C4-2B (cell line): ENCODE results near the gene PCSK5.

Experiments
- ZFX ChIP-seq: fragments of 450-650 bp; IDR thresholded peaks from 2 replicates; pipeline ENCODE4 v1.6.1; 2017
- TF ChIP-seq, protein P1 (sequence below): fragments of 450-650 bp; conservative IDR thresholded peaks from 2 replicates; pipeline ENCODE4 v1.5.1; 2017; ENCODE audit warnings: mild to moderate bottlenecking

DNA sequence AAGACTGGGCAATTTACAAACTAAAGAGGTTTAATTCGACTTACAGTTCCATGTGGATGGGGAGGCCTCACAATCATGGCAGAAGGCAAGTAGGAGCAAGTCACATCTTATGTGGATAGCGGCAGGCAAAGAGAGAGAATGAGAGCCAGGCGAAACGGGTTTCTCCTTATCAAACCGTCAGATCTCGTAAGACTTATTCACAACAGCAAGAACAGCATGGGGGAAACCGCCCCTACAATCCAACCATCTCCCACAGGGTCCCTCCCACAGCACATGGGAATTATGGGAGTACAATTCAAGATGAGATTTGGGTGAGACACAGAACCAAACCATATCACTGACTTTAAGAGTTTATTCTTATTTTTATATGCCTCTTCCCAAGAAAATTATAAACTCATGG, 443.5 kb downstream of the PCSK5 start:
- TF ChIP-seq, protein P1, sequence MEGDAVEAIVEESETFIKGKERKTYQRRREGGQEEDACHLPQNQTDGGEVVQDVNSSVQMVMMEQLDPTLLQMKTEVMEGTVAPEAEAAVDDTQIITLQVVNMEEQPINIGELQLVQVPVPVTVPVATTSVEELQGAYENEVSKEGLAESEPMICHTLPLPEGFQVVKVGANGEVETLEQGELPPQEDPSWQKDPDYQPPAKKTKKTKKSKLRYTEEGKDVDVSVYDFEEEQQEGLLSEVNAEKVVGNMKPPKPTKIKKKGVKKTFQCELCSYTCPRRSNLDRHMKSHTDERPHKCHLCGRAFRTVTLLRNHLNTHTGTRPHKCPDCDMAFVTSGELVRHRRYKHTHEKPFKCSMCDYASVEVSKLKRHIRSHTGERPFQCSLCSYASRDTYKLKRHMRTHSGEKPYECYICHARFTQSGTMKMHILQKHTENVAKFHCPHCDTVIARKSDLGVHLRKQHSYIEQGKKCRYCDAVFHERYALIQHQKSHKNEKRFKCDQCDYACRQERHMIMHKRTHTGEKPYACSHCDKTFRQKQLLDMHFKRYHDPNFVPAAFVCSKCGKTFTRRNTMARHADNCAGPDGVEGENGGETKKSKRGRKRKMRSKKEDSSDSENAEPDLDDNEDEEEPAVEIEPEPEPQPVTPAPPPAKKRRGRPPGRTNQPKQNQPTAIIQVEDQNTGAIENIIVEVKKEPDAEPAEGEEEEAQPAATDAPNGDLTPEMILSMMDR: no peak
- TF ChIP-seq ZFX: no peak
